HG03342 (cell line): ENCODE measurements around the gene PACSIN1.

ENCODE experiments used
- ATAC-seq: cut with Tn5 transposase; IDR thresholded peaks from one replicate; pipeline ENCODE4 v1.9.1; 2021; ENCODE audit warnings: mild to moderate bottlenecking, moderate library complexity; ENCODE audit not compliant: unreplicated experiment

Gene PACSIN1

DNA sequence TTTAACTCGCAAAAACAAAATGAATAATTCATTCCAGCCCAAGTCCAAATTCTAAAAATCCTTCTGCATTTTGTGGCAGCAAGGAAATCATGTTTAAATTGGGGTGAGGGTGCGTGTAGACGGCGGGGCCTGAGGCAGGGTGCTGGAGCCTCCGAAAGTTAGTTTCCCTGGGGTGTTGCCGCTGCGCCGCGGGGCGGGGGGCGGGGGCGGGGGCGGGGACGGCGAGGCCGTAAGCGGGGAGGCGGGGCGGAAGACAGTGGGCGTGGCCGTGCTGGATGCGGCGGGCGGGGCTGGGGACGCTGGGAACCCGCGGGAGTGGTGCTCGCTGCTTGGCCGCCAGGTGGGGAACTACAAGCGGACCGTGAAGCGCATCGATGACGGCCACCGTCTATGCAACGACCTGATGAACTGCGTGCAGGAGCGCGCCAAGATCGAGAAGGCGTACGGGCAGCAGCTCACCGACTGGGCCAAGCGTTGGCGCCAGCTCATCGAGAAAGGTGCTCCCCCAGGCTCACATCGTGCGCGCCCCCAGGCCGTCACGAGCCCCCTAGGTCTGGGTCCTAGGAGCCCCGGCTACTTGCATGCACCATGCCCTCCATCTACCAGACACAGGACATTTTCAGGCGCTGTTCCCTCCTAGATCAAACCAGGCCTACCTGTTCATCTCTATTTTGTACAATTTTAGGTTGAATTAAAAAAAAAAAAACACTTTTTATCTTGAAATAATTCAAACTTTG lies 61.3 kb downstream of the PACSIN1 start:
- peak; percentile 90 for ATAC-seq

DNA sequence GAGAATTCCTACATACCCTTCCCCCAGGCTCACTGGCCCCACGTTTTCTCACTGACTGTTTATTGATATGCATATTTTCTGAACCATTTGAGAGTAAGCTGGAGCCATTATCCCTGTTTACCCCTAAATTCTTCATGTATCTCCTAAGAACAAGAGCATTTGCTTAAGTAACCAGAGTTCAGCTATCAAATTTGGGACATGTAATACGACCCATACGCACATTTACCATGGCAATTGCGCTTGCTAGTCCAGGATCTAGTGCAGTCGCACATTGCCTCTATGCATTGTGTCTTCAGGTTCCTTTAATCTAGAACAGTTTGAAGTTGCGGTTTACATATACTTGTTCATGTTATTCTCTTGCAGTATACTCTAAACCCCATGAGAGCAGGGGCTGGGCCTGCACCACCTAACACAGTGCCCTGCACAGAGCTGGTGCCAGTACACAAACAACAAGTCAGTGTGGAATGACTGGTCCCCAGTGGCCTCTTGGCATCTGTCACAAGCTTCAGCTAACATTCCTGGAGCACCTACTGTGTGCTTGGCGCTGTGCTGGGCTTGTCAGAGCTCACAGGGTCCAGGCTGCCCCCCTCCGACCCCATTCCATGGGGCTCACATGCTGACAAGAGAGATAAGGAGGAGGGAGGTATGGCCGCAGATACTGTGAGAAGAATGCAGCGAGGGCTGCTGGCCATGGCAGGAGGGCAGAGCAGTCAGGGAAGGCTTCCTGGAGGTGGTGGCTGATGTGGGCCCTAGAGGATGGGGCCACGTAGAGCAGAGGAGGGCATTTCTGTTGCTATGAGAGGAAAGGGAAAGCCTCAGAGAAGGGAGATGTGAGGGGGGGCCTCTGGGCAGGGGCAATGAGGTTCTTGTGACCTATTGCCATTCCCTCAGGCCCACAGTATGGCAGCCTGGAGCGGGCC lies 62.1 kb downstream of the PACSIN1 start:
- ATAC-seq = no peak

DNA sequence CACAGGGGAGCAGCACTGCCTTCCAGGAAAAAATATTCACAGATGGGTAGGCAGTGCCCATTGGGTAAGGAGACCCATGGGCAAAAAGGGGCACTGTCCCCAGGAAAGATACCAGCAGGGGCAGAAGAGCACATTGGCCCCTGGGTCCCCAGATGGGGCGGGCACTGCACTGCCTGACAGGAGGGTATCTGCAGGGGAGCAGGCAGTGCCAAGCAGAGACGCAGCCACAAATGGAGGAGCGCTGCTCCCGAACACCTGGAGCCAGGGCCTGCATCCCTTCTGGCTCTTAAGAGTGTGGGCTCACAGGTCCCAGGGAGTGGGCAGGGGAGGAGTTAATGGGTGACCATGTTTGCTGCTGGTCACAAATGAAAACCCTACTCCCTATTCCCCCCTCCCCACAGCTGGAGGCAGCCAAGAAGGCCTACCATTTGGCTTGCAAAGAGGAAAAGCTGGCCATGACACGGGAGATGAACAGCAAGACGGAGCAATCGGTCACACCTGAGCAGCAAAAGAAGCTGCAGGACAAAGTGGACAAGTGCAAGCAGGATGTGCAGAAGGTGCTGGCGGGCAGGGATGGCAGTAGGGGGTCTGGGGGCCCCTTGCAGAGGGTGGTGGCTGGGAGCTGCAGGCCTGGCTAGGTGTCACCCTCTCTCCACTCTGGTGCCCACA lies 63.3 kb downstream of the PACSIN1 start:
- ATAC-seq = no peak

DNA sequence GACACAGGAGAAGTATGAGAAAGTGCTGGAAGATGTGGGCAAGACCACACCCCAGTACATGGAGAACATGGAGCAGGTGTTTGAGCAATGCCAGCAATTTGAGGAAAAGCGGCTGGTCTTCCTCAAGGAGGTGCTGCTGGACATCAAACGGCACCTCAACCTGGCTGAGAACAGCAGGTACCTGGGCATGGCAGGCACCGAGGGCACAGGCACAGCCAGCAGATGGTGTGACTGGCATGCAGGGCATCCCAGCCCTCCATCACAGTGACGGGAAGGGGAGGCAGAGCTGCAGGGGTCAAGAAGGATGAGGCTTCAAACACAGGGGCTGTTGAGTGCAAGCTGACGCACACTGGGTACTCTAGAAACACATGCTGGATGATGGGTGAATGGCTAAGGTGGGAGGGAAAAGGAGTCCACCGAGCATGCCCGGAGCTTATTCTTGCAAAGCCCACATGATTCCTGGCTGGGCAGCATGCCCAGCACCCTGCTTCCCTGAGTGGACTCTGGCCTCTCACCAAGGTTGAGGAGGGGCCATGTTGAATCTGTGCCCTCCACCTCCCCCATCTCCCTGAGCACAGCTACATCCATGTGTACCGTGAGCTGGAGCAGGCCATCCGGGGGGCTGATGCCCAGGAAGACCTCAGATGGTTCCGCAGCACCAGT lies 63.9 kb downstream of the PACSIN1 start:
- no peak for ATAC-seq

DNA sequence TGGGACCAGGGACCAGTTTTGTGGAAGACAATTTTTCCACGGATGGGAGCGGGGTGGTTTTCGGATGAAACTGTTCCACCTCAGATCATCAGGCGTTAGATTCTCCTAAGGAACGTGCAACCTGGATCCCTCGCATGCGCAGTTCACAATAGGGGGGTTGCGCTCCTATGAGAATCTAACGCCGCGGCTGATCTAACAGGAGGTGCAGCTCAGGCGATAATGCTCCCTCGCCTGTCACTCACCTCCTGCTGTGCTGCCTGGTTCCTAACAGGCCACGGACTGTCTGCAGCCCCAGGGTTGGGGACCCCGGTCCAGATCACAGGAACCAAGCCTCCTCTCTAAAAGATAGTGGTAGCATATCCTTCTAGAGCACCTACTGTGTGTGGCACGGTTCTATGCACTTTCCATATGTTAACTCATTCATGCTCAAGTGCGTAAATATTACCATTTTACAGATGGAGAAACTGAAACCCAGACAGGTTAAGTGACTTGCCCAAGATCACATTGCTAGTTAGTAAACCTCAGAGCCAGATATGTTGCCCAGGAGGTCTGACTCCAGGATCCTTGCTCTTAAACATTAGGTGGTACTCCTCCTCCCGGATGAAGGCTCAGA lies 65.0 kb downstream of the PACSIN1 start:
- ATAC-seq = no peak

DNA sequence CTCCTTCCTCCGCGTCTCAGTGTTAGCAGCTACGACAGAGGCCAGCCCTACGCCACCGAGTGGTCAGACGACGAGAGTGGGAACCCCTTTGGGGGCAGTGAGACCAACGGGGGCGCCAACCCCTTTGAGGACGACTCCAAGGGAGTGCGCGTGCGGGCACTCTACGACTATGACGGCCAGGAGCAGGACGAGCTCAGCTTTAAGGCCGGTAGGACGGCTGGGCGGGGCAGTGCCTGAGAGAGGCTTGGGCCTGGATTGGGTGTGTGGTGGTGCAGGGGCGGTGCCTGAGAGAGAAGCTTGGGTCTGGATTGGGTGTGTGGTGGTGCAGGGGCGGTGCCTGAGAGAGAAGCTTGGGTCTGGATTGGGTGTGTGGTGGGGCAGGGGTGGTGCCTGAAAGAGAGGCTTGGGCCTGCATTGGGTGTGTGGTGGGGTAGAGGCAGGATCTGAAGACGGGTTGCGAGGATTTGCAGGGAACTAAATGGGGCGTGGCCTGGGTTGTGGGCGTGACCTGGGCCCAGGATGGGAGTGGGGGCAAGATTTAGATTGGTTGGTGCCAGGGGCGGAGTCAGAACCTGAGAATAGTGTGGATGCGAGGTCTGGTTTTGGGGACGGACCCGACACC lies 65.8 kb downstream of the PACSIN1 start:
- no peak for ATAC-seq

DNA sequence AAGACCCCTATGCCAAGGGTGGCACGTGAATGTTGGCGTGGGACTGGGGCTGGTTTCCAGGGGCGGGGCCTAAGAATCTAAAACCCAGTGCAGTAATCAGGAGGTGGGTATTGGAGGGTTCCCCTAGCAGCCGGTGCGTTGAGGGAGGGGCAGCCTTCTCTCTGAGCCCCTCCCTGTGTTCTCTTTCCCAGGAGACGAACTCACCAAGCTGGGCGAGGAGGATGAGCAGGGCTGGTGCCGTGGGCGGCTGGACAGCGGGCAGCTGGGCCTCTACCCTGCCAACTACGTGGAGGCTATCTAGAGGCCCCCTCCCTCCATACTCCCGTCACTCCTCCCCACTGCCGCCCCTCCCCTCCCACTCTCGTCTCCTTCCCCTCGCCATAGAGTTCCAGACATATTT lies 66.4 kb downstream of the PACSIN1 start:
- ATAC-seq = no peak

DNA sequence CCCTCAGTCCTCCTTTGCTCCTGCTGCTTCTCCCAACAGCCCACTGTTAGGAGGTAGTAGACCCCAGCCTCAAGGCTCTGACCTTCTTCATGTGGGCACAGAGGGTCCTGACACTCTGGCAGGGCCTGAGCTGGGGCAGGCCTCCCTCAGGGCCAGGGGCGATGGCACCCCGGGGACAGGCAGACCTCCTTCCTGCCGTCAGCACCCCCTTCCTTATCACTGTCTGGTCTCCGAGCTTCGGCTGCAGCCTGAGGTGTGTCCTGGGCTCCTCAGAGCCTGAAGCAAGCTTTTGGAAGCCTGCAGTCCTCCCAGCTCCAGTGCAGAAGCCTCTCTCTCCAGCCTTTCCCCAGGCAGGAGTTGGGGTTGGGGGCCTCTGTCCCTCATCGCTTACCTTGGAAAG lies 68.3 kb downstream of the PACSIN1 start:
- no peak for ATAC-seq

DNA sequence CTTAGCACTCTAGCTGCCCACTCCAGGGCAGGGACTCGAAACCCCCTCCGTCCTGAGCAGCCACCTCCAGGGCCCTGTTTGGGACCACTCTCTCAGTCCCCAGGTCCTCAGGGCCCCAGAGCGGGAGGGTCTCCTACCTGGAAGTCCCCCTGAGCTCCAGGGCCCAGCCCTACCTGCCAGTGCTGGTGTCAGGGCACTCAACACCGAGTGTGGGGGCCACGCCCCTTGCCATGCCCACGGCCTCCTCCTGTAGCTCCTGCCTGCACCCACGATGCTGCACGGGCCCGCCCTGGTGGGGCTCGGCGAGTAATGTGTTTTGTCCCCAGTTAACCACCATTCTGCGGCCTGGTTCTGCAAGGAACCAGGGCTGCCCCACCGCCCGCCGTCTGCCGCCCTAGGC lies 68.8 kb downstream of the PACSIN1 start:
- ATAC-seq = no peak

DNA sequence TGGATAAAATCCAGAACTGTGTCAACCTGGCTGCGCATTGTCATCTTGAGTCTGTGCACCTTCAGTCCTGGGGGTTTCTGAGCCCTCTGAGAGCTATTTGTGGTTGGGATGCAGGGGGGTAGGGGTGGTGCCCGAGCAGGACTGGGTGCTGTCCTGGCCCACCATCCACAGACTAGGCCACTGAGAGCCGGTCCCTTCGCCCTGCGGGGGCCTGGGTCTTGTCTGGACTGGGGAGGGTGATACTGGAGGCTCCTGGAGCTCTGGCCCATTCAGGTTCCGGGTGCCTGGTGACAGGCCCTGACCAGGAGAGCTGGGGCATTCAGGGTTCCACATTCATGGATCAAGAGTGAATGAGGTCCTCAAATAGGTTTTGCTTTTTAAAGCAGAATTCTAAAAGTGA lies 69.3 kb downstream of the PACSIN1 start:
- ATAC-seq = no peak

DNA sequence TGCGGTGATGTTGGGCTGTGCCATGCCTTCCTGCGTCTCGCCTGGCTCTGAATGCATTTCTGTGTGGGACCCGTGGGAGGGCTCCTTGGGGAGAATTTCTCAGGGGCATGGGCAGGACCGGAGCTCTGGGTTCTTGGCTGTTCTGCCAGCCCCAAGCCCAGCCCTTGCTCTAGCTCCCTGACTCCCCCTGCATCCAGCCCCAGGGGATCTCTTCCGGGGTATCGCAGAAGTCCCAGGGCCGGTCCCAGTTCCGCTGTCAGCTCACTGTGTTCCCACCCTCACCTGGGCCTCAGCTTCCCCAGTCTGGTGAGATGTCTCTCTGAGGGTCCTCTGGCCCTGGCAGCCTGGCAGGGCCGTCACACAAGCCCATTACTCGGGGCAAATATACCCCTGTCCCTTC lies 69.8 kb downstream of the PACSIN1 start:
- ATAC-seq = no peak

DNA sequence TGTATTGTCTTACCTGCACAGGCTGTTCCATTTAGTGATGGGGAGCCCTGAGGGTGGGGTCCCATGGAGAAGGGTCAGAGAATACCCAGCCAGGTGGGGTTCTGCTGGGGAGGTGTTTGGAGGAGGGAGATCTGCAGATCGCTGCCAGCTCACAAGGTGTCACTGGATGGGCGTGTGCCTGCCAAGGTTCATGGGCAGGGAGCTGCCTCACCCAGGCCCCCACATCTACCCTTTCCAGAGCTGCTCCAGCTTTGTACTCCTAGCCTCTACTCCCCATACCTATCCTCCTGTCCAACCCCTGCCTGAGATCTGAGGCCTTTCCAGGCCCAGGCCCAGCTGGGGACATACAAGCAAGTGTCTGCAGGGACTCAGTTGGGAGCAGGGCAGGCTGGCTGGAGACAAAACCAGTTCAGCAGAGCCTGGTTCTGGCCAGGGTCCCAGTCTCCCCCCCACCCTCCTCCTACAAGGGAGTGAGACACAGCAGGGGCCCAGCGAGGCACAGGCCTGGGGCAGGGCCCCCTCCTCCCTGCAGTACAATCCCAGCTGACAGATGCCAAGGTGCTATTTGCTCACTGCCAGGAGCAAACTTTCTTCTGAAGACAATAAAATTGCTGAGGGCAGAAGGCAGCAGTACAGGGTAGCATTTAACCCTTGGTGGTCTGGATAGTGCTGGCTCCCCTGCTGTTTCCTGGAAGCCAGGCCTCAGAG lies 70.5 kb downstream of the PACSIN1 start:
- ATAC-seq = no peak

DNA sequence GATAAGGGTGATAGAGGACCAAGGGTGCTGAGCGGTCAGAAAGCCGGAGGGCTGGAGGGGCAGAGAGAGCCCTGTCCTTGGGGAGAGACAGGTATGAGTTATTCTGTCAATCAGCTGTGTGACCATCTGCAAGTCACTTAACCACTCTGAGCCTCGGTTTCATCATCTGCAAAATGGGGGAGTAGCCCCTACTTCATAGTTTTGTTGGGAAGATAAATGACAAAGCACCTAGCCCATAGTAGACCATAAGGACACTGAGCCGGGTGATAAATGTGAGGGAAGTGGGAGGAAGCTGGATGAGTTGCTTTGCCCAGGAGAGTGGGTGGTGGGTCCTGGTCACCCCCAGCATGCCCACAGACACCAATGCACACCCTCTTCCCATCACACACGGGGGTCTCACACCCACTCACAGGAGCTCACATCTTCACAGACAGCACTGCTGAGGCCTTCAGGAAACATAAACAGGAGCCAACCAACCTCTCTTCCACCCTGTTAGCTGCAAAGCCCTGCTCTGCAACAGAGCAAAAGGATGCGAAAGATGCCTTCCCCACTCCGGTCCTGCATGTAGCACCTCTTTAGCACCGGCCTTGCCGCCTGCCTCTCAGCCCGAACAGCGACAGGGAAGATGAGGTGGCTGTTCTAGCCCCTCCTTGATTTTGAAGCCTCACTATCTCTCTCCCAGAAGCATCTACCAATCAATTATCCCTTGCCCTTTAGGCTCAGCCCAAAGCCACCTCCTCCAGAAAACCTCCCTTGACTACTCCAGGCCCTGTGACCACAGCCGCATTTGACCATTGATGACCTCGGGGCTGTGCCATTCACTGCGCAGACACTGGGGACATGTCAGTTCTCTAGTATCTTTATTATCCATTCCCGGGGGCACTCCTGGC lies 71.3 kb downstream of the PACSIN1 start:
- no peak for ATAC-seq

DNA sequence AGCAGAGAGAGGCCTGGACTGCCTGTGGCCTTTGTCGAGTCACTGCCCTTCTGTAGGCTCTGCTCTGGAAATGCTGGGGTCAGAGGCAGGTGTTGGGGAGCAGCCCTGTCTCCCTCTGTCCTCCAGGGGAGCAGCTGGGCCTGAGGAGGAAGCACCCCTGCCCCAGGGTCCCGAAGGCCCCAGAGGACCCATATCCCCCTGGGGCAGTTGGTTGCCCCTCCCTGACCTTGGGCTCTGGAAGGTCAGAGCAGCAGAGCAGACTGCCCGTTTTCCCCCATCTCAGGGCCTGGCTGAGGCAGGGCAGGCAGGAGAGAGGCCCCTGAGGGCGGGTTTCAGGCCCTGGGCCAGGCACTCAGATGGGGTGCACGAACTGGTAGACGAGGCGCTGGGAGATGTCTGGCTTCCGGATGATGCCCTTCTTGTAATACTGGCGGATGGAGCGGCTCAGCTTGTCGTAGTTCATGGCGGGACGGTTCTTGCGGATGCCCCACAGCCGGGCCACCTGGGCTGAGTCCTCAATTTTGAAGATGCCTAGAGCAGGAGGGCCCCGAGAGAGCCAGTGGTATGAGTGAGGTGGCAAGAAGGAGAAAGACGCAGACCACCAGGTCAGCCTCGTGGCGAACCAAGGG lies 72.2 kb downstream of the PACSIN1 start:
- no peak for ATAC-seq

DNA sequence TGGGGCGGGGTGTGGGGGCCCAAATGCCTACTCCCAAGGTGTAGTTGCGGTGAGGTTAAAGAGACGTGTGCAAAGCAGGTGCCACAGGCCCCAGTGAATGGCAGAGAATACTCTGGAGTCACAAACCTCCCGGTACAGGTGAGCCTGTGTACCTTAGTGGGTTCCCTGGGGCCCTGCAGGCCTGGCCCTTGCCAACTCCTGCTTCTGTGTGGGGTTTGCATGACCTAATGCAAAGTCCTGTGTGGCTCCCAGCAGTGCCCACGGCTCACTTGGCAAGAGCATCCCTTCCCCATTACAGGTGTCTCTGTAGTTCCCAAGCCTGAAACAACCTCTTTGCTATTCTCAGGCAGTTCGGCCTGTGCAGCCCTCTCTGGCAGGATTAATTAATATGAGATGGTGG lies 72.7 kb downstream of the PACSIN1 start:
- ATAC-seq = no peak

DNA sequence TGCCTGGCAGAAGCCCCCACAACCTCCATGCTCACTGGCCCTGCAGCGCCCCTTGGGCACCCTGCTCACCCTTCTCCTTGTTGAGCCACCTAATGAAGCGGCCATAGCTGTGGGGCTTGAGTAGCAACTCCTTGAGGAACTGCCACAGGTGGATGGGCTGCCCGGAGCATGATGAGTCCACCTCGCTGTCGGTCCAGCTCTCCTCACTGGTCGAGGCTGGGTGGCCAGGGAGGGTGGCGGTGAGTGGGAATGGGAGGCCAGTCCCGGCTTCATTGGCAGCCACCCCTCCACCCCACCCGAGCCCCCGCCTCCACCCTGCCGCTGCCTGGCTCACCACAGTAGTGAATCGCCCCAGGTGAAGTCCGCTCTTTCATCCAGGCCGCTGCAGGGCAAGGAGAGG lies 73.3 kb downstream of the PACSIN1 start:
- ATAC-seq = no peak

DNA sequence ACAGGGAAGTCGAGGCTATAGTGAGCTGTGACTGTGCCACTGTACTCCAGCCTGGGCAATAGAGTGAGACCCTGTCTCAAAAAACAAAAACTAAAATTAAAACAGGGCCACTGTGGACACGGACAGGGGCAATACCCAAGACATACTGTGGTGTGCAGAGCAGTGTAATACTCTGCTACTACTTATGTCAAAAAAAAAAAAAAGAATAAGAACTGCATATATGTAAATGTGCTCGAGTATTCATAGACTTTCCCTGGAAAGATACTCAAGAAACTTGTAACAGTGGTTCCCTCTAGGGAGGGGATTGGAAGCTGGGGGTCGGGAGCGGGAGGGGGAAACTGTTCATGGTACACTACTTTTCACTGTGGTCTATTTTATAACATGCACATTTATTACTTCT lies 74.3 kb downstream of the PACSIN1 start:
- ATAC-seq = no peak

DNA sequence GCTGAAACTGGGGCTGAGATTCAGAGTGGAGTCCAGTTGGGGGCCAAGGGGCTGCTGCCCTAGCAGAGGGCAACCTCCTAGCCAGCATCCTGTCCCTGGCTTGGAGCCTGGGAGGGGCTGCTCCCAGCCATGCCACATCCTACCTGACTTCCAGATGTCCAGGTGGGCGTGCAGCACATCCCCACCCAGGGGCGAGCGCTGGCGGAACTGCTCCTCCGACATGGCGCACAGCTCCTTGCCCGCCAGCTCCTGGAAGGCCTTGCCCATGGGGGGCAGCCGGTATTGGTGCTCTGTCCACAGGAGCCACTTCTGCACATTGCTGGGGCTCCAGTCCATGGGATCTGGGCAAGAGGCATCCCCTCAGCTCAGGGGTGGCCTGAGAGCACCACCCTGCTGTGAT lies 75.0 kb downstream of the PACSIN1 start:
- no peak for ATAC-seq
